Left colon (tissue), 2 donors: ENCODE results near the gene PSMA8. TPM values are rescaled to one million over a fixed set of nuclear protein-coding genes. Genes with fewer than 3 reads are reported as not detected.
"Not testable (repeated sequence)": the region's sequence is repeated elsewhere in the genome, so short reads cannot be mapped to it uniquely, and the experiment has no call there.

Source experiments
- ATAC-seq: fragments of 200-7000 bp; cut with Tn5 transposase; one replicate; pipeline ENCODE4 v1.9.1; 2020; ENCODE audit warnings: mild to moderate bottlenecking, moderate library complexity
- DNase-seq, 2 donors: peaks; one replicate each; pipeline ENCODE4 v3.0.0-alpha.2; 2020
- intact Hi-C, 2 donors: fragments of 100-400 bp; cut with DNase I in 1 of 2; cut with micrococcal nuclease in 1 of 2; formaldehyde crosslinking; loops; one replicate each; pipeline versions ENCODE4 v1.11.2 to v1.14.0; 2022; cut with DNase I, micrococcal nuclease
- total RNA-seq, 2 donors: library from RNA; stranded (reverse); fragmentation: NEBNext Ultra II Directional; extraction: Animal tissue kit (Norgen Biotek cat#: 25700); gene quantifications; one replicate each; pipeline ENCODE4 v1.2.1, GENCODE V29; 2021
- donor health status: DM: no; HTN: no; CAD: no.
- donor health status: DM: yes; HTN: yes; CAD: no.

The PSMA8 gene
- total RNA-seq, 2 donors from 2014 or later: not detected

GRCh38 chr18:26159353-26159752, 25.7 kb downstream of the PSMA8 start:
- DNase-seq (no peak), ATAC-seq (no peak)
- intact Hi-C loops: no loop called here

- DNase-seq: no peak
- intact Hi-C loops: no loop called here
Observed at GRCh38 chr18:26164571-26164970, 30.9 kb downstream of the PSMA8 start.

GRCh38 chr18:26167592-26167991, 33.9 kb downstream of the PSMA8 start:
- ATAC-seq, intact Hi-C loops, DNase-seq: not testable (repeated sequence)

More at GRCh38 chr18:26164571-26164970, 30.9 kb downstream of the PSMA8 start:
- ATAC-seq: no peak

- ATAC-seq: no peak
- intact Hi-C loops: no loop called here
- DNase-seq: no peak
Observed at GRCh38 chr18:26175481-26175880, 41.8 kb downstream of the PSMA8 start.

GRCh38 chr18:26176134-26176533, 42.5 kb downstream of the PSMA8 start:
- intact Hi-C loops: no loop called here
- DNase-seq: no peak

GRCh38 chr18:26181343-26181826, 47.7 kb downstream of the PSMA8 start:
- intact Hi-C loops: no loop called here
- ATAC-seq: no peak
- DNase-seq: peak in 1 of 2 donors; percentile 9

More at GRCh38 chr18:26176134-26176533, 42.5 kb downstream of the PSMA8 start:
- no peak for ATAC-seq

GRCh38 chr18:26183395-26184112, 49.9 kb downstream of the PSMA8 start:
- DNase-seq (no peak), ATAC-seq (no peak)
- intact Hi-C loops: no loop called here

- no peak for ATAC-seq
- no peak for DNase-seq
- intact Hi-C loops: no loop called here
Observed at GRCh38 chr18:26185267-26185666, 51.6 kb downstream of the PSMA8 start.

GRCh38 chr18:26190506-26190905, 56.8 kb downstream of the PSMA8 start:
- DNase-seq: peak in 1 of 2 donors; percentile 18
- intact Hi-C loops: no loop called here
- ATAC-seq: no peak

GRCh38 chr18:26192233-26192632, 58.6 kb downstream of the PSMA8 start:
- intact Hi-C loops: no loop called here
- ATAC-seq (no peak), DNase-seq (no peak)

GRCh38 chr18:26196605-26197004, 62.9 kb downstream of the PSMA8 start:
- no peak for ATAC-seq

GRCh38 chr18:26202001-26202400, 68.3 kb downstream of the PSMA8 start:
- intact Hi-C loops, DNase-seq, ATAC-seq: not testable (repeated sequence)

More at GRCh38 chr18:26196605-26197004, 62.9 kb downstream of the PSMA8 start:
- DNase-seq: no peak
- intact Hi-C loops: no loop called here

- ATAC-seq: no peak
- intact Hi-C loops: no loop called here
- DNase-seq: no peak
Observed at GRCh38 chr18:26205318-26205717, 71.6 kb downstream of the PSMA8 start.

- ATAC-seq (no peak), DNase-seq (no peak)
- intact Hi-C loops: no loop called here
Observed at GRCh38 chr18:26206488-26206887, 72.8 kb downstream of the PSMA8 start.

GRCh38 chr18:26207937-26208336, 74.3 kb downstream of the PSMA8 start:
- ATAC-seq (no peak), DNase-seq (no peak)
- intact Hi-C loops: no loop called here

- DNase-seq (no peak), ATAC-seq (no peak)
- intact Hi-C loops: no loop called here
Observed at GRCh38 chr18:26208977-26209376, 75.3 kb downstream of the PSMA8 start.

- intact Hi-C loops: no loop called here
- no peak for ATAC-seq
- DNase-seq: no peak
Observed at GRCh38 chr18:26210147-26210546, 76.5 kb downstream of the PSMA8 start.

GRCh38 chr18:26215247-26215970, 81.7 kb downstream of the PSMA8 start:
- intact Hi-C loops: no loop called here
- ATAC-seq (no peak), DNase-seq (no peak)

- ATAC-seq (no peak), DNase-seq (no peak)
- intact Hi-C loops: no loop called here
Observed at GRCh38 chr18:26225022-26225693, 91.5 kb downstream of the PSMA8 start.

GRCh38 chr18:26225915-26226228, 92.2 kb downstream of the PSMA8 start:
- ATAC-seq (no peak), DNase-seq (no peak)
- intact Hi-C loops: no loop called here
